Neural progenitor cell (in vitro differentiated cells): ENCODE data around the gene KRT24. TPM values are rescaled to one million over a fixed set of nuclear protein-coding genes. Genes with fewer than 3 reads are reported as not detected.

Source experiments
- DNase-seq: peaks from one replicate; pipeline ENCODE4 v3.0.0-alpha.2; 2016; ENCODE audit warnings: low spot score
- H2AFZ ChIP-seq: fragments of 200-600 bp; sonication (generic); replicated peaks from 2 replicates; pipeline ENCODE4 v1.6.1; 2016; ENCODE audit warnings: antibody characterized with exemption
- H3F3A ChIP-seq: fragments of 200-600 bp; sonication (generic); 2 replicates; pipeline ENCODE4 v1.6.1; 2016; ENCODE audit warnings: antibody characterized with exemption, low read depth
- H3K27ac ChIP-seq: fragments of 200-600 bp; sonication (generic); 2 replicates; pipeline ENCODE4 v1.5.1; 2016; ENCODE audit warnings: mild to moderate bottlenecking
- H3K27me3 ChIP-seq: fragments of 200-600 bp; sonication (generic); 2 replicates; pipeline ENCODE4 v1.6.1; 2016; ENCODE audit warnings: mild to moderate bottlenecking, moderate library complexity
- H3K36me3 ChIP-seq: fragments of 200-600 bp; sonication (generic); 2 replicates; pipeline ENCODE4 v1.5.1; 2016
- H3K4me1 ChIP-seq: fragments of 200-600 bp; sonication (generic); 2 replicates; pipeline ENCODE4 v1.6.1; 2016; ENCODE audit warnings: mixed run types
- H3K4me2 ChIP-seq: fragments of 200-600 bp; sonication (generic); 2 replicates; pipeline ENCODE4 v1.6.1; 2016
- H3K4me3 ChIP-seq: fragments of 200-600 bp; sonication (generic); 2 replicates; pipeline ENCODE4 v1.5.1; 2016
- H3K79me2 ChIP-seq: fragments of 200-600 bp; sonication (generic); 2 replicates; pipeline ENCODE4 v1.6.1; 2016; ENCODE audit warnings: low read depth
- H3K9ac ChIP-seq: fragments of 200-600 bp; sonication (generic); 2 replicates; pipeline ENCODE4 v1.6.1; 2016
- H3K9me3 ChIP-seq: fragments of 200-600 bp; sonication (generic); 2 replicates; pipeline ENCODE4 v1.5.1; 2016; ENCODE audit warnings: low read depth
- H4K20me1 ChIP-seq: fragments of 200-600 bp; sonication (generic); 2 replicates; pipeline ENCODE4 v1.6.1; 2016; ENCODE audit warnings: low read depth
- H3K27ac Mint-ChIP-seq: 3 replicates; pipeline ENCODE4 v1.8.0; 2021; ENCODE audit warnings: mixed read lengths
- H3K27me3 Mint-ChIP-seq: 2 replicates; pipeline ENCODE4 v1.8.0; 2022; ENCODE audit warnings: low read depth, mild to moderate bottlenecking, inconsistent platforms, moderate library complexity, mixed read lengths; ENCODE audit not compliant: insufficient read depth
- H3K36me3 Mint-ChIP-seq: 3 replicates; pipeline ENCODE4 v1.8.0; 2021; ENCODE audit warnings: mixed read lengths
- H3K4me1 Mint-ChIP-seq: 3 replicates; pipeline ENCODE4 v1.8.0; 2021; ENCODE audit warnings: mixed read lengths
- H3K4me3 Mint-ChIP-seq: 3 replicates; pipeline ENCODE4 v1.8.0; 2021; ENCODE audit warnings: mild to moderate bottlenecking, moderate library complexity, mixed read lengths
- H3K9me3 Mint-ChIP-seq: 3 replicates; pipeline ENCODE4 v1.8.0; 2020; ENCODE audit warnings: mixed read lengths
- EZH2 ChIP-seq: fragments of 200-600 bp; sonication (generic); IDR thresholded peaks from 2 replicates; pipeline ENCODE4 v1.6.1; 2017; ENCODE audit warnings: antibody characterized with exemption, mild to moderate bottlenecking, moderate library complexity
- EZH2phosphoT487 ChIP-seq: fragments of 200-600 bp; sonication (generic); IDR thresholded peaks from 2 replicates; pipeline ENCODE4 v1.6.1; 2017; ENCODE audit warnings: antibody characterized with exemption
- total RNA-seq: library from RNA; depleted of rRNA; stranded (reverse); fragments of >200 nt; gene quantifications from 2 replicates; pipeline ENCODE4 v1.2.3, GENCODE V29; 2015; ENCODE audit warnings: low replicate concordance
- TF ChIP-seq, protein P1 (sequence below): fragments of 200-600 bp; sonication (generic); IDR thresholded peaks from 2 replicates; pipeline ENCODE4 v1.5.1; 2017; ENCODE audit warnings: antibody characterized with exemption, mild to moderate bottlenecking

KRT24 gene
- total RNA-seq, 1 donor from 2014 or later: not detected

DNA sequence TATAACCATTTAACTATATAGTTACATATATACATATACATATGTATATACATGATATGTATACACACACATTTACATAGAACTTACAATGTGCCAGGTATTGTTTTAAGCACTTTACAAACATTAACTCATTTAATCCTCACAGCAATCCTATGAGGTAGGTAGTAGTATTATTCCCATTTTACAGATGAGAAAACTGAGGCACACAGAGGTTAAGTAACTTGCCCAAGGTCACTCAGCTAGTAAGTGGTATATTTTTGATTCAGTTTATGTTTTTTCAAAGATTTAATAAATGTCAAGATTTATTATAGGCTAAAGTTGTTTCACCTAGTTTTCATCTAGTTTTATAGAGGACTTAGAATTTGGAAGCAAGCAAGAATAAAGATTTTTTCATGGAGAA, 45.2 kb downstream of the KRT24 start:
- Mint-ChIP-seq H3K36me3 (no peaks in the 10 kb centered on the region), H3K4me1 (no peaks in the 10 kb centered on the region), H3K27me3 (peaks cover 4% of the 10 kb centered on the region), H3K4me3 (no peak overlapping the region), H3K9me3 (no peaks in the 10 kb centered on the region), H3K27ac (no peak overlapping the region)
- Histone ChIP-seq H2AFZ (no peak overlapping the region), H3K36me3 (peaks cover 6% of the 10 kb centered on the region), H3K9ac (no peak overlapping the region), H4K20me1 (no peaks in the 10 kb centered on the region), H3K27me3 (no peaks in the 10 kb centered on the region), H3K4me1 (peaks cover 7% of the 10 kb centered on the region), H3F3A (no peaks in the 10 kb centered on the region), H3K9me3 (no peaks in the 10 kb centered on the region), H3K79me2 (no peaks in the 10 kb centered on the region), H3K4me2 (no peak overlapping the region), H3K27ac (no peak overlapping the region), H3K4me3 (no peak overlapping the region)
- DNase-seq: no peak
- TF ChIP-seq, protein P1, sequence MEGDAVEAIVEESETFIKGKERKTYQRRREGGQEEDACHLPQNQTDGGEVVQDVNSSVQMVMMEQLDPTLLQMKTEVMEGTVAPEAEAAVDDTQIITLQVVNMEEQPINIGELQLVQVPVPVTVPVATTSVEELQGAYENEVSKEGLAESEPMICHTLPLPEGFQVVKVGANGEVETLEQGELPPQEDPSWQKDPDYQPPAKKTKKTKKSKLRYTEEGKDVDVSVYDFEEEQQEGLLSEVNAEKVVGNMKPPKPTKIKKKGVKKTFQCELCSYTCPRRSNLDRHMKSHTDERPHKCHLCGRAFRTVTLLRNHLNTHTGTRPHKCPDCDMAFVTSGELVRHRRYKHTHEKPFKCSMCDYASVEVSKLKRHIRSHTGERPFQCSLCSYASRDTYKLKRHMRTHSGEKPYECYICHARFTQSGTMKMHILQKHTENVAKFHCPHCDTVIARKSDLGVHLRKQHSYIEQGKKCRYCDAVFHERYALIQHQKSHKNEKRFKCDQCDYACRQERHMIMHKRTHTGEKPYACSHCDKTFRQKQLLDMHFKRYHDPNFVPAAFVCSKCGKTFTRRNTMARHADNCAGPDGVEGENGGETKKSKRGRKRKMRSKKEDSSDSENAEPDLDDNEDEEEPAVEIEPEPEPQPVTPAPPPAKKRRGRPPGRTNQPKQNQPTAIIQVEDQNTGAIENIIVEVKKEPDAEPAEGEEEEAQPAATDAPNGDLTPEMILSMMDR: no peak
- TF ChIP-seq EZH2phosphoT487 (no peak), EZH2 (no peak)

DNA sequence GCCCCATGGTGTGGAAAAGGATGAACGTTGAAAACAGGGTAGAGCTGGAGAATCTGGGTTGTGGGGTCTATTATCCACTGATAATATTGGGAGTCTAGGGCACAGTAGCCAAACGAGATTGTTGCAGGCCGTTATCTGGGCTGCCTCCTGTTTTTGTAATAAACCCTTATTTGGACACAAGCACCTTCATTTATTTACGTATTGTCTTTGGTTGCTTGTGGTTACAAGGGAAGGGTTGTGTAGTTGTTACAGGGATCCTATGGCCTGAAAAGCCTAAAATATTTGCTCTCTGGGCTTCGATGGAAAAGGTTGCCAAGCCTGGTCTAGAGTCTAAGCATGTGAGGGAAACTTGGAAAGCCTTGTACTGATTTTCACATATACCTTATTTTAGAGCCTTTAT, 51.6 kb downstream of the KRT24 start:
- H3K36me3 ChIP-seq: no peaks in the 10 kb centered on the region

DNA sequence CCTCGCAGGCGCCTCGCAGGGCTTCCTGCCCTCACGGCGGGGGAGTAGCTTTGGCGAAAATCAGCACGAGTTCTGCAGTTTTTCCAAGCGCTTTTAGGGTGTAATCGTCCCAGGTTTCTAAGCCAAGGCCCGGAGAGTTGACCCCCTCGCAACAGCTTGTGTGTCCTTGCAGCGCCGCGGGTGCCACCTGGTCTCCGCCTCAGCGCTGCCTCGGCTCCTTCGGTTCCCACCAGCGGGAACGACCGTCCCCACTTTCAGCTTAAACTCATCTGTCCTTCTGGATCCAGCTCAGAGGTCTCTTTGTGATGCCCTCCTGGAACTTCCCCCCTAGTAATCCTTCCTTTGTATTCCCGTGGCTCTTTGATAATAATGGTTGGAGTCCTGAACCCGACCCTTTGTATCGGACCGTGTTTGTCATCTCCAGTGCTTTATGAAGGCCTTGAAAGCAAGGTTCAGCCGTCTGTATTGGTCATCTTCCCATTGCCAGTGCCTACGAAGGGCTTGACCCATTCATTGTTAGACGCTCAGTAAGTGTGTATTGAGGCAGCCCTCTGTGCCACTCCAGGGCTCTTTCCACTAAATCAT, 55.1 kb downstream of the KRT24 start:
- peaks cover 34% of the 10 kb centered on the region for H4K20me1 ChIP-seq
- H3K4me1 ChIP-seq: peaks cover 24% of the 10 kb centered on the region
- Mint-ChIP-seq H3K36me3 (peaks cover 7% of the 10 kb centered on the region), H3K4me1 (peaks cover 20% of the 10 kb centered on the region), H3K4me3 (peak overlapping the region; percentile 95), H3K9me3 (no peaks in the 10 kb centered on the region), H3K27me3 (peaks cover 8% of the 10 kb centered on the region), H3K27ac (peak overlapping the region; percentile 99)
- TF ChIP-seq EZH2: no peak
- no peak for TF ChIP-seq EZH2phosphoT487
- TF ChIP-seq, protein P1: no peak
- H3K4me2 ChIP-seq: peak overlapping the region; percentile 80
- no peaks in the 10 kb centered on the region for H3K27me3 ChIP-seq
- peak overlapping the region; percentile 87 for H3K4me3 ChIP-seq
- peaks cover 42% of the 10 kb centered on the region for H3K79me2 ChIP-seq
- peak overlapping the region; percentile 99 for H3K9ac ChIP-seq
- peaks cover 6% of the 10 kb centered on the region for H3K36me3 ChIP-seq
- peak overlapping the region; percentile 91 for H2AFZ ChIP-seq
- H3K9me3 ChIP-seq: no peaks in the 10 kb centered on the region
- DNase-seq: peak; percentile 83
- peak overlapping the region; percentile 98 for H3K27ac ChIP-seq
- H3F3A ChIP-seq: peaks cover 16% of the 10 kb centered on the region

More for the DNA sequence above, 51.6 kb downstream of the KRT24 start:
- Histone ChIP-seq H3K9me3 (no peaks in the 10 kb centered on the region), H3F3A (peaks cover 16% of the 10 kb centered on the region), H4K20me1 (no peaks in the 10 kb centered on the region), H3K79me2 (peaks cover 7% of the 10 kb centered on the region), H2AFZ (no peak overlapping the region), H3K4me2 (no peak overlapping the region), H3K4me3 (no peak overlapping the region), H3K4me1 (peaks cover 12% of the 10 kb centered on the region), H3K9ac (no peak overlapping the region), H3K27me3 (no peaks in the 10 kb centered on the region), H3K27ac (no peak overlapping the region)
- Mint-ChIP-seq H3K9me3 (no peaks in the 10 kb centered on the region), H3K27me3 (peaks cover 12% of the 10 kb centered on the region), H3K4me1 (peaks cover 8% of the 10 kb centered on the region), H3K4me3 (no peak overlapping the region), H3K36me3 (no peaks in the 10 kb centered on the region), H3K27ac (no peak overlapping the region)
- no peak for DNase-seq
- TF ChIP-seq EZH2: no peak
- TF ChIP-seq EZH2phosphoT487: no peak
- TF ChIP-seq, protein P1: no peak

Other genes with a start within 250 kb of the KRT24 start
- not detected in 2 replicates for gene TNS4, start 202.1 kb downstream of the KRT24 start, total RNA-seq
- 0.37 TPM in 1 of 2 replicates, not detected in the other for gene CCR7, start 138.3 kb downstream of the KRT24 start, total RNA-seq
- 179 and 237 TPM in 2 replicates for gene SMARCE1, start 55.9 kb downstream of the KRT24 start, total RNA-seq
- 0.39 and 2.8 TPM in 2 replicates for gene KRT222, start 38.6 kb downstream of the KRT24 start, total RNA-seq
- not detected in 2 replicates for gene KRT25, start 51.6 kb upstream of the KRT24 start, total RNA-seq
- gene KRT26, start 68.4 kb upstream of the KRT24 start, total RNA-seq: not detected in 2 replicates
- not detected in 2 replicates for gene KRT27, start 78.8 kb upstream of the KRT24 start, total RNA-seq
- gene KRT28, start 96.2 kb upstream of the KRT24 start, total RNA-seq: not detected in 2 replicates
- gene KRT10, start 118.9 kb upstream of the KRT24 start, total RNA-seq: 7.5 and 19.3 TPM in 2 replicates
- gene KRT12, start 163.5 kb upstream of the KRT24 start, total RNA-seq: not detected in 2 replicates
- not detected in 2 replicates for gene KRT20, start 181.5 kb upstream of the KRT24 start, total RNA-seq
- gene KRT23, start 233.9 kb upstream of the KRT24 start, total RNA-seq: 0.60 TPM in 1 of 2 replicates, not detected in the other